SU-DHL-6 (cell line): ENCODE measurements around the gene KIRREL2.

Source experiments
- H2AFZ ChIP-seq: fragments of 200-600 bp; sonication (generic); 2 replicates; pipeline ENCODE4 v1.6.1; 2014; ENCODE audit warnings: low read depth, mild to moderate bottlenecking, moderate library complexity, mixed read lengths, antibody characterized with exemption, low read length; ENCODE audit not compliant: severe bottlenecking
- H3F3A ChIP-seq: fragments of 200-600 bp; shearing (Covaris generic); 2 replicates; pipeline ENCODE4 v1.6.0; 2016; ENCODE audit warnings: antibody characterized with exemption, mild to moderate bottlenecking; ENCODE audit not compliant: insufficient read depth
- H3K27ac ChIP-seq: fragments of 200-600 bp; sonication (generic); 2 replicates; pipeline ENCODE4 v1.5.1; 2016; ENCODE audit warnings: low read depth, mild to moderate bottlenecking, low read length, moderate library complexity, mixed read lengths
- H3K27me3 ChIP-seq: fragments of 200-600 bp; sonication (generic), shearing (Covaris generic); 2 replicates; pipeline ENCODE4 v1.6.0; 2014; ENCODE audit warnings: mild to moderate bottlenecking, low read length
- H3K36me3 ChIP-seq: fragments of 200-600 bp; sonication (generic); 2 replicates; pipeline ENCODE4 v1.6.1; 2014; ENCODE audit warnings: mild to moderate bottlenecking, low read length, mixed read lengths
- H3K4me2 ChIP-seq: fragments of 300-600, 200-600 bp; shearing (Covaris generic), sonication (generic); 2 replicates; pipeline ENCODE4 v1.6.0; 2014; ENCODE audit warnings: low read length, low read depth, mild to moderate bottlenecking; ENCODE audit not compliant: poor library complexity, severe bottlenecking
- H3K4me3 ChIP-seq: fragments of 200-600 bp; sonication (generic); 2 replicates; pipeline ENCODE4 v1.5.1; 2014; ENCODE audit warnings: antibody characterized with exemption, low read length, mild to moderate bottlenecking, mixed read lengths; ENCODE audit not compliant: insufficient read depth, poor library complexity, severe bottlenecking
- H3K79me2 ChIP-seq: fragments of 200-600 bp; sonication (generic); 2 replicates; pipeline ENCODE4 v1.6.1; 2014; ENCODE audit warnings: mild to moderate bottlenecking, low read length, moderate library complexity; ENCODE audit not compliant: insufficient read depth
- H3K9ac ChIP-seq: fragments of 200-600 bp; sonication (generic); 2 replicates; pipeline ENCODE4 v1.7.0; 2014; ENCODE audit warnings: mild to moderate bottlenecking, low read length
- H3K9me2 ChIP-seq: fragments of 200-600 bp; sonication (generic); replicated peaks from 2 replicates; pipeline ENCODE4 v1.6.1; 2014; ENCODE audit warnings: low read length; ENCODE audit not compliant: insufficient read depth
- H3K9me3 ChIP-seq: fragments of 200-600 bp; sonication (generic); 2 replicates; pipeline ENCODE4 v1.6.1; 2014; ENCODE audit warnings: low read length, mixed read lengths; ENCODE audit not compliant: insufficient read depth
- H4K20me1 ChIP-seq: fragments of 200-600 bp; sonication (generic); 2 replicates; pipeline ENCODE4 v1.6.1; 2014; ENCODE audit warnings: low read depth, mild to moderate bottlenecking, antibody characterized with exemption, low read length, moderate library complexity, mixed read lengths
- EZH2phosphoT487 ChIP-seq: fragments of 200-600 bp; sonication (generic), shearing (Covaris generic); conservative IDR thresholded peaks from 2 replicates; pipeline ENCODE4 v1.6.1; 2018; ENCODE audit warnings: mild to moderate bottlenecking, antibody characterized with exemption, low read length, moderate library complexity, mixed read lengths
- TF ChIP-seq, protein P1 (sequence below): fragments of 200-600 bp; sonication (generic); IDR thresholded peaks from one replicate; pipeline ENCODE4 v1.5.1; 2017; ENCODE audit warnings: antibody characterized with exemption, mild to moderate bottlenecking, low read length, moderate library complexity; ENCODE audit not compliant: insufficient read depth, poor library complexity, severe bottlenecking

KIRREL2 gene

DNA sequence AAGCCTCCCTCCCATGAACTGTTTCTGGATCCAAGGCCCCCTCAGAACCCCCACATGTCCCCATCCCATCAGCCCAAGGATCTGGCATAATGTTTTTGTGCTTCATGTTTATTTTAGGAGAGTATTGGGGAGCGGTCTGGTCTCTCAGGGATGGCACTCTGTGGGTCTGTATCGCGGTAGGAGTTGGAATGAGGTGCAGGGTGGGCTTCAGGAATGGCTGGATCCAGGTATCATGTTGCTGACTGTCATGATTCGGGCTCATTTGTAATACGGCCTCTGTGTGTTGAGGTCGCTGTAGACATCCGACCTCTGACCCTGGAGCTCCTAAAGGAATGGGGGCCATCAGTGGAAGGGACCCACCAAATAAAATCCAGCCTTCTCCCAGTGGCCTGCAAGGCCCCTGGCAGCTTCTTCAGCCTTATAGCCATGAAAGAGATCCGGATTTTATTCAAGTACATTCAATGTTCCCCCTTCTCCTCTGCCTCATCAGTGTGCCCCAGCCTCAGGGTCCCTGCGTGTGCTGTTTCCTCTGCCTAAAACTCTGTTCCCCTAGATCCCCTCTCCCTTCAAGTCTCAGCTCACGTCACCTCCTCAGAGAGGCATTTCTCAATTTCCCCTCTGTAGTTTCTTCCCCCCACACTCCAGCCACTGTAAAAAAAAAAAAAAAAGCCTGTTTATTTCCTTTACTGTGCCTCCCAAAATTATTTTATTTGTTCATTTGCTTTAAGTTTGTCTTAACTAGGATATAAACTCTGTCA, 47.8 kb downstream of the KIRREL2 start:
- Histone ChIP-seq H3K36me3 (no peaks in the 10 kb centered on the region), H3K27ac (peak overlapping the region; percentile 14), H3K9ac (no peak overlapping the region), H3K4me3 (no peak overlapping the region), H3K4me2 (no peak overlapping the region), H3K27me3 (no peaks in the 10 kb centered on the region), H2AFZ (no peak overlapping the region), H4K20me1 (no peaks in the 10 kb centered on the region), H3F3A (peaks cover 51% of the 10 kb centered on the region), H3K79me2 (peaks cover under 1% of the 10 kb centered on the region; the same call in 1 of the 2 replicates), H3K9me3 (no peaks in the 10 kb centered on the region), H3K9me2 (no peaks in the 10 kb centered on the region)
- TF ChIP-seq, protein P1, sequence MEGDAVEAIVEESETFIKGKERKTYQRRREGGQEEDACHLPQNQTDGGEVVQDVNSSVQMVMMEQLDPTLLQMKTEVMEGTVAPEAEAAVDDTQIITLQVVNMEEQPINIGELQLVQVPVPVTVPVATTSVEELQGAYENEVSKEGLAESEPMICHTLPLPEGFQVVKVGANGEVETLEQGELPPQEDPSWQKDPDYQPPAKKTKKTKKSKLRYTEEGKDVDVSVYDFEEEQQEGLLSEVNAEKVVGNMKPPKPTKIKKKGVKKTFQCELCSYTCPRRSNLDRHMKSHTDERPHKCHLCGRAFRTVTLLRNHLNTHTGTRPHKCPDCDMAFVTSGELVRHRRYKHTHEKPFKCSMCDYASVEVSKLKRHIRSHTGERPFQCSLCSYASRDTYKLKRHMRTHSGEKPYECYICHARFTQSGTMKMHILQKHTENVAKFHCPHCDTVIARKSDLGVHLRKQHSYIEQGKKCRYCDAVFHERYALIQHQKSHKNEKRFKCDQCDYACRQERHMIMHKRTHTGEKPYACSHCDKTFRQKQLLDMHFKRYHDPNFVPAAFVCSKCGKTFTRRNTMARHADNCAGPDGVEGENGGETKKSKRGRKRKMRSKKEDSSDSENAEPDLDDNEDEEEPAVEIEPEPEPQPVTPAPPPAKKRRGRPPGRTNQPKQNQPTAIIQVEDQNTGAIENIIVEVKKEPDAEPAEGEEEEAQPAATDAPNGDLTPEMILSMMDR = no peak
- no peak for TF ChIP-seq EZH2phosphoT487

DNA sequence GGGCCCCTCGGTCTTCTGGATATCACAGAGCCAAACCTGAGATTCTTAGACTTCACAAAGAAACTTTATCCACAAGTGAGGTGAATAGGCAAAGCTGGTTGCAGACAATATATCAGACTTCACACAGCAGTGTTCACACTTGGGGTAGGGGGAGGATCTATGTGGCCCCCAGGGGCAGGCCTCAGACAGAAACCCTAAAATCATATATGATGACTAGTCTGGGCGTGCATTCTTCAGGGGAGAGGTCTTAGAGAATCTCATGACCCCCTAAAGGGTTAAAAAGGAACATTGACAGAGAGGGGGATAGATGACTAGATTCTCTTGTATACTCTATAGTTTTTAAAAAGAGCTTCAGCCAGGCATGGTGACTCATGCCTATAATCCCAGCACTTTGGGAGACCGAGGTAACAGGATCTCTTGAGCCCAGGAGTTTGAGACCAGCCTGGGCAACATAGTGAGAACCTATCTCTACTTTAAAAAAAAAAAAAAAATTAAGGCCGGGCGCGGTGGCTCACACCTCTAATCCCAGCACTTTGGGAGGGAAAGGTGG, 48.5 kb downstream of the KIRREL2 start:
- Histone ChIP-seq H3K27me3 (no peaks in the 10 kb centered on the region), H3K27ac (peak overlapping the region; percentile 14), H3K4me3 (no peak overlapping the region), H3K9me3 (no peaks in the 10 kb centered on the region), H3K79me2 (no peaks in the 10 kb centered on the region), H3K9ac (no peak overlapping the region), H3K36me3 (no peaks in the 10 kb centered on the region), H3F3A (peaks cover 48% of the 10 kb centered on the region), H4K20me1 (no peaks in the 10 kb centered on the region), H3K4me2 (no peak overlapping the region), H3K9me2 (no peaks in the 10 kb centered on the region), H2AFZ (no peak overlapping the region)
- TF ChIP-seq, protein P1 = no peak
- TF ChIP-seq EZH2phosphoT487 = no peak

DNA sequence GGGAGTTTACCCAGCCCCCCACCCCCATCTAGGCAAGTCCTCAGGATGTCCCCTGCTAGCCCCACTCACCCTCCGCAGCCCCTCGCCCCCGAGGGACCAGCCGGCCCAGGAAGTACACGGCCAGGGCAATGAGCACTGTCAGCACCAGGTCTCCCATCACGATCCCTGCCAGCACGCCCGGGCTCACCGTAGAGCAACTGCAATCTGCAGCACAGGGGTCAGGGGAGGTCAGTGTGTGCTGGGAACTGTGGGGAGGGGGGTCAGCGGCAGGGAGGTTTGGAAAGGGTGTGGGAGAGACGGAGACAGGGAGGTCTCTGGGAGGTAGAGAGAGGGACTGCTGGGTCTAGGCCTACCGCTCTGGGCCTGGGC, 50.6 kb downstream of the KIRREL2 start:
- H3K27me3 ChIP-seq = no peaks in the 10 kb centered on the region
- no peaks in the 10 kb centered on the region for H3K36me3 ChIP-seq
- TF ChIP-seq, protein P1 = no peak
- TF ChIP-seq EZH2phosphoT487 = no peak
- no peak overlapping the region for H2AFZ ChIP-seq
- peaks cover 32% of the 10 kb centered on the region for H3F3A ChIP-seq
- H3K4me3 ChIP-seq = no peak overlapping the region
- H3K9me2 ChIP-seq = no peaks in the 10 kb centered on the region
- no peak overlapping the region for H3K27ac ChIP-seq
- no peak overlapping the region for H3K4me2 ChIP-seq
- no peaks in the 10 kb centered on the region for H4K20me1 ChIP-seq
- H3K79me2 ChIP-seq = no peaks in the 10 kb centered on the region
- no peaks in the 10 kb centered on the region for H3K9me3 ChIP-seq
- H3K9ac ChIP-seq = no peak overlapping the region
